HG02981 (cell line): ENCODE results near the gene LPA.

Experiments used
- ATAC-seq: cut with Tn5 transposase; IDR thresholded peaks from one replicate; pipeline ENCODE4 v1.9.1; 2021; ENCODE audit warnings: mild to moderate bottlenecking, moderate library complexity; ENCODE audit not compliant: unreplicated experiment

LPA gene

GRCh38 chr6:160519133-160519532 is 144.9 kb downstream of the LPA start:
- no peak for ATAC-seq

DNA sequence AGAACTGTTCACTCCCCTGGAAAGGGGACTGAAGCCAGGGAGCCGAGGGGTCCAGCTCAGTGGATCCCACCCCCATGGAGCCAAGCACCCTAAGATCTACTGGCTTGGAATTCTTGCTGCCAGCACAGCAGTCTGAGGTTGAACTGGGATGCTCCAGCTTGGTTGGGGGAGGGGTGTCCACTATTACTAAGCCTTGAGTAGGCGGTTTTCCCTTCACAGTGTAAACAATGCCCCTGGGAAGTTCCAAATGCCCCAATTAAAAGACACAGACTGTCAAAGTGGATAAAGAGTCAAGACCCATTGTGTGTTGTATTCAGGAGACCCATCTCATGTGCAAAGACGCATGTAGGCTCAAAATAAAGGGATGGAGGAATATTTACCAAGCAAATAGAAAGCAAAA is 150.2 kb downstream of the LPA start:
- no peak for ATAC-seq

DNA sequence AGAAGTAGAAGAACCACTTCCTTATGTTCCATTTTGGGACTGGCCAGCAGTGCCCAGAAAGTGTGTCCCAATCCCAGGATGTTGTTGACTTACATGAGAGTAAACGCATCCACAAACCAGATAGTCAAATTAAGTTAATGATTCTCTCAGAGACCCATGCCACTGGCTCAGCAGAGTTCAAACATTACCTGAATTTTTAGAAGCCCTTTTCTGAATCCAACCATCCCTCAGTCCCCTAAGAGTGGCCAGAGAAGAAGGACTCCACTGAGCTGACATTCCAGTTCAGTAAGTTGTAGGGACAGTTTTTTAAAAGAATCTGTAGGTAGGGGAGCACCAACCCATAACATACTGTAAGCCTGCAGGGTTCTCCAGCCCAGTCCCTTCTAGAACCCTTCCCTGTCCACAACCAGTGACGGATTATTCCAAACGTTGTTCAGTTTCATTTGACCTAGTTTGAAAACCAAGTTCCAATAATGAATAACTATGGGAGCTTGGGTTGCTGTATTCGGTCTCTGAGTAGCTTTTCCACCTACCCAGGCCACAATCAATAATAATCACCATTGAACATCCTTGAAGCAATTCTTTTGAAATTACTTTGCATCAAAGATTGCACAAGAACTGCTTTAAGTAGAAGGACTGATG is 153.0 kb downstream of the LPA start:
- ATAC-seq: no peak

GRCh38 chr6:160510199-160510598 is 153.9 kb downstream of the LPA start:
- no peak for ATAC-seq

DNA sequence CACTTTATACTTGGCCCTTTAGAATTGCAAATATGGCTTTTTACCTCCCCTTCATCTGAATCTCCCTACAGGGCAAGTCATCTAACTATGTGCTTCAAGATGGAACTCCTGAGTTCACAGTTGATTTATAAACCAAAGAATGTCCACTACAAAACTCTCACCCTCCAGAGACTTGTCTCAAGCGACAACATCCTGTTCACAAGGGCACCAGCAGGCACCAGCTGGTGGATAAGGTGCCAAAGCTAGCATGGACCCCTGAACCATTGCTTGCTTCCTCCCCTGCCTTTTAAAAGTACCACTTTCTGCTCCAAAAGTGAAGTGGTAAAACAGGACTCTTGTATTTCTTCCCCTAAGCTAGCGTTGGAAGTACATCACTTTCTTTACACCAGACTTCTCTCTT is 154.5 kb downstream of the LPA start:
- ATAC-seq: no peak

DNA sequence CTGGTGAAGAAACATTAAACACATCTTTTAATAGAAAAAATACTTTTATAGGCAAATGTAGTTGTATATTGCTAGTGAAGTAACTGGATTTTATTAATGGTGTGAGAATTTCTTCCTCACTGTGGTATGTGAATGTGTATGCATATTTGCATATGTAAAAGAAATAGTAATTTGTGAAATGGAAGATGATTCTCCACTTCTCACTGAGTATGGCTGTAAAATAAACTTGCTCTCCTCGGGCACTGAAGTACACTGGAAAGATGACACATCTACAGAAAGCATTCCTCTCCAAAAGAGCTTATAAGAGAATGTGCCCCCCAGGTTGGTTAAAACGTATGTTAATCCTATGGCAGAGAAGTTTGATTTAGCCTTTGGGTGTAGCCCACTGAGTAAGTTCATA is 155.5 kb downstream of the LPA start:
- ATAC-seq: no peak

DNA sequence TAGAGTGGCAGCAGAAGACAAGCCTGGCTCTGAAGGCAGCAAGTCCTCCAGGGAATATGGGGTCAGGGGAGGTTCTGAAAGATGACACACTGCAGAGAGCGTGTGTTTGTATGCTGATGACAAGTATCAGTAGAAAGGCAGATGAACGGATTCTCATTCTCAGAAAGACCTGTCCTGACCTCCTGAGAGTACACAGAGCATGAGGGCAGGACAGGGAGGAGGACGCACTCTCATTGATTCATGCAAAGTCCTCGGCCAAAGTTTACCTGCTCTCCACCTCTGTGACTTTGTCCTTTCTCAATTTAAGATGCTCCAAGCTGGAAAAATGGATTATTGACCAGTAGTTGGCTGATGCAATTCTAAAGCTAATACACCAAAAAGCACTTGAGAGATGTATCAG is 156.7 kb downstream of the LPA start:
- no peak for ATAC-seq

DNA sequence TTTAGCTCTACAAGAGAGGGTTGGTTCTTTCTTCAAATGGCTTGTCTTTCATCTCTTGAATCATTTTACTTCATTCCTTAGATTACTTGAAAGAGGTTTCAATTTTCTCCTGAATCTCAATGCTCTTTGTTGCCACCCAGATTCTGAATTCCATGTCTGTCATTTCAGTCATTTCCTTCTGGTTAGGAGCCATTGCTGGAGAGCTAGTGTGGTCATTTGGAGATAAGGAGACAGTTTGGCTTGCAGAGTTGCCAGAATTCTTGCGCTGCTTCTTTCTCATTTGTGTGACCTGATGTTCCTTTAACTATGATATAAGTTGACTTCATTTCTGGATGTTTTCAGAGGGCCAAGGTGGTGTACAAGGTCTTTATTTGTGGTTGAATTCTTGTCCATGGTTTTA is 158.1 kb downstream of the LPA start:
- no peak for ATAC-seq

GRCh38 chr6:160500639-160501038 is 163.4 kb downstream of the LPA start:
- ATAC-seq: no peak

DNA sequence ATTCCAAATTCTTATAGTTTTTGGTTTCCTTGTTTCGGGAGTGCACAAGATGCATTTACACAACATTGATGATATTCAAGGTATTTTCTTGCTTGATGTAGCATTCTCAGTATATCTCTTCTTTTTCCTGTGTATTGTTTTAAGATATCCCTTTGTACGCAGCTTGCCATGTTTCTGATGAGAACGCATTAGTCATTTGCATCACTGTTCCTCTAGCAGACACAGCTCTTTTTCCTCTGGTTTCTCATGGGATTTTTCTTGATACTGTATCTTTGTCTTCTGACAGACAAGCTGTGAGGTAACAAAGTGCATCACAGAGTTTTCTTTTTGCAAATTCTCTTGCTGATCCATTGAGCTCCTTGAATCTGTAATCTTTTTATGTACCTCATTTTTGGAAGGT is 169.5 kb downstream of the LPA start:
- no peak for ATAC-seq

DNA sequence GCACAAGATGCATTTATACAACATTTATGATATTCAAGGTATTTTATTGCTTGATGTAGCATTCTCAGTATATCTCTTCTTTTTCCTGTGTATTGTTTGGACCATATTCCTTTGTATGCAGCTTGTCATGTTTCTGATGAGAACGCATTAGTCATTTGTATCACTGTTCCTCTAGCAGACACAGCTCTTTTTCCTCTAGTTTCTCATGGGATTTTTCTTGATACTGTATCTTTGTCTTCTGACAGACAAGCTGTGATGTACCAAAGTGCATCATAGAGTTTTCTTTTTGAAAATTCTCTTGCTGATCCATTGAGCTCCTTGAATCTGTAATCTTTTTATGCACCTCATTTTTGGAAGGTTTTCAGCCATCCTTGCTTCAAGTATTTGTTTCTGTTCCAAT is 175.0 kb downstream of the LPA start:
- no peak for ATAC-seq

- ATAC-seq: no peak
Measured at GRCh38 chr6:160487116-160487515, 177.0 kb downstream of the LPA start.
